Endothelial cell (in vitro differentiated cells): Measurements from ENCODE around the gene CD55. TPM values are rescaled to one million over a fixed set of nuclear protein-coding genes. Genes with fewer than 3 reads are reported as not detected.

Experiments used
- DNase-seq: peaks from one replicate; pipeline ENCODE4 v3.0.0; 2021; ENCODE audit warnings: low spot score
- H3K27ac Mint-ChIP-seq: one replicate; pipeline ENCODE4 v1.8.0; 2021; ENCODE audit warnings: mixed read lengths, inconsistent platforms; ENCODE audit not compliant: unreplicated experiment
- H3K27me3 Mint-ChIP-seq: one replicate; pipeline ENCODE4 v1.8.0; 2021; ENCODE audit warnings: mild to moderate bottlenecking, moderate library complexity, mixed read lengths, inconsistent platforms; ENCODE audit not compliant: unreplicated experiment
- H3K36me3 Mint-ChIP-seq: one replicate; pipeline ENCODE4 v1.8.0; 2021; ENCODE audit warnings: mild to moderate bottlenecking, low read depth, mixed read lengths, inconsistent platforms; ENCODE audit not compliant: unreplicated experiment
- H3K4me1 Mint-ChIP-seq: one replicate; pipeline ENCODE4 v1.8.0; 2021; ENCODE audit warnings: mild to moderate bottlenecking, mixed read lengths, inconsistent platforms; ENCODE audit not compliant: unreplicated experiment
- H3K4me3 Mint-ChIP-seq: one replicate; pipeline ENCODE4 v1.8.0; 2021; ENCODE audit warnings: mild to moderate bottlenecking, mixed read lengths, inconsistent platforms; ENCODE audit not compliant: unreplicated experiment
- H3K9me3 Mint-ChIP-seq: one replicate; pipeline ENCODE4 v1.8.0; 2021; ENCODE audit warnings: mixed read lengths, inconsistent platforms; ENCODE audit not compliant: unreplicated experiment
- total RNA-seq: library from RNA; stranded (reverse); fragmentation: NEBNext Ultra II Directional; extraction: Animal tissue kit (Norgen Biotek cat#: 25700); gene quantifications from one replicate; pipeline ENCODE4 v1.2.1, GENCODE V29; 2021; ENCODE audit not compliant: unreplicated experiment
- TF ChIP-seq, protein P1 (sequence below): fragments of 200-600 bp; sonication (generic); IDR thresholded peaks from one replicate; pipeline ENCODE4 v1.5.0; 2021; ENCODE audit warnings: antibody characterized with exemption; ENCODE audit not compliant: unreplicated experiment

Gene CD55
- total RNA-seq, 1 donor from 2014 or later, result 16.0 TPM

DNA sequence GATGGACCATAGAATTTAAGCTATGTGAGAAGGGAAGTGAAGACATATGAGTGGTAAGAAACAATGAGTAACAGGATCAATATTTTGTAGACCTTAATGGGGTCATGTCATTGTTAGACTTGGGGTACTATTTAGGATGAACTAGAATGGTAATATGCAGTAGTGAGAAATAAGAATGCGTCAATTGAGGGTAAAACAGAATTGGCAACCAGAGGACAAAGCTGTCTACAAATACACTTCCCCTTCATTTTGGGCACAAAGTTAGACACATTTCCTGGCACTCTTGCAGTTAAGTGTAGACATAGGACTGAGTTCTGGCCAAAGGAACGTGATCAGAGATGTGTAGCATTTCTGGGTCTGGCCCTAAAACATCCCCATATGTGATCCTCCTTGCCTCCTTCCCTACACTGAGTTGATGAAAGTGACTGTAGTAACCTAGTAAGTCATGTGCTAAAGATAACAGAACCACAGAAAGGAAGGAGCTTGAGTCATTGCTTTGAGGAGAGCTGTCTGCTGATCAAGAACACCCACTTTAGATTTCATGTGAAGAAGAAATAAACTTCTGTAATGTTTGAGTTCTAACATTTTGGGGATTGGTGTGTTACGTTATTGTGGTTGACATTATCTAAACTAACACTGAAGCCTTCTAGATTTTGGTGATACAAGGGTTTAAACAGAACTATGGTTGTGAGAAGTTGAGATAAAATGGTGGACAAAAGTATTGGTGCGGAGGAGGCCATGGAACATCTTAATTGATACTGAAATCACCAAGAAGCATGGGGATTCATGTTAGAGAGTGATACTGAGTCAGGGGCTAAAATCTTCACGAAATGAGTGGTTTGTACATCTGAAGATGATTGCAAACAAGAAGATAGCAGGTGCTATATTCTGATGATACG, 41.7 kb downstream of the CD55 start:
- TF ChIP-seq, protein P1, sequence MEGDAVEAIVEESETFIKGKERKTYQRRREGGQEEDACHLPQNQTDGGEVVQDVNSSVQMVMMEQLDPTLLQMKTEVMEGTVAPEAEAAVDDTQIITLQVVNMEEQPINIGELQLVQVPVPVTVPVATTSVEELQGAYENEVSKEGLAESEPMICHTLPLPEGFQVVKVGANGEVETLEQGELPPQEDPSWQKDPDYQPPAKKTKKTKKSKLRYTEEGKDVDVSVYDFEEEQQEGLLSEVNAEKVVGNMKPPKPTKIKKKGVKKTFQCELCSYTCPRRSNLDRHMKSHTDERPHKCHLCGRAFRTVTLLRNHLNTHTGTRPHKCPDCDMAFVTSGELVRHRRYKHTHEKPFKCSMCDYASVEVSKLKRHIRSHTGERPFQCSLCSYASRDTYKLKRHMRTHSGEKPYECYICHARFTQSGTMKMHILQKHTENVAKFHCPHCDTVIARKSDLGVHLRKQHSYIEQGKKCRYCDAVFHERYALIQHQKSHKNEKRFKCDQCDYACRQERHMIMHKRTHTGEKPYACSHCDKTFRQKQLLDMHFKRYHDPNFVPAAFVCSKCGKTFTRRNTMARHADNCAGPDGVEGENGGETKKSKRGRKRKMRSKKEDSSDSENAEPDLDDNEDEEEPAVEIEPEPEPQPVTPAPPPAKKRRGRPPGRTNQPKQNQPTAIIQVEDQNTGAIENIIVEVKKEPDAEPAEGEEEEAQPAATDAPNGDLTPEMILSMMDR, result no peak
- Mint-ChIP-seq H3K27ac (no peak overlapping the region), H3K4me3 (no peak overlapping the region), H3K36me3 (no peaks in the 10 kb centered on the region), H3K9me3 (no peaks in the 10 kb centered on the region), H3K4me1 (no peaks in the 10 kb centered on the region), H3K27me3 (no peaks in the 10 kb centered on the region)
- no peak for DNase-seq

- TF ChIP-seq, protein P1, result no peak
- no peak overlapping the region for H3K4me3 Mint-ChIP-seq
- H3K36me3 Mint-ChIP-seq, result no peaks in the 10 kb centered on the region
- no peaks in the 10 kb centered on the region for H3K27me3 Mint-ChIP-seq
- DNase-seq, result no peak
- no peak overlapping the region for H3K27ac Mint-ChIP-seq
- no peaks in the 10 kb centered on the region for H3K9me3 Mint-ChIP-seq
- H3K4me1 Mint-ChIP-seq, result no peaks in the 10 kb centered on the region
Observed at GRCh38 chr1:207363871-207364270, 42.4 kb downstream of the CD55 start.

DNA sequence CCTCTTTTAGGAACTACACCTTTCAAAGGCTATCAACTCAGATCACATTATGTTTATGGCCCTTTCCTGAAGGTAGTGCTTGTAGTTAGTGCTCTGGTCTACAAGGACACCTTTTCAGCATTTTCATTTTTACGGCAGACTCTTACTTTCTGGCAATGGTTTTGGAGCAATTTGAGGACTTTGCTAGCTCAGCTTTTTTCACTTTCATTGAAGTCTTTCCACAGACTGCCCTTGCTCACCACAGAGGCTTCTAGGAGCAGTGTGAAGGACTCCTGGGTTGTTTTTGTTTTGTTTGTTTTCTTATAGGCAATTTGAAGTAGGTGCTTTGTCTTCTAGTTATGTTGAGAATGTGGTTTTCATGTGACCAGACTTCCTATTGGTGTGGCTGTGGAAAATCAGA, 43.1 kb downstream of the CD55 start:
- Mint-ChIP-seq H3K4me3 (no peak overlapping the region), H3K27me3 (no peaks in the 10 kb centered on the region), H3K27ac (no peak overlapping the region), H3K9me3 (no peaks in the 10 kb centered on the region), H3K36me3 (no peaks in the 10 kb centered on the region), H3K4me1 (no peaks in the 10 kb centered on the region)
- TF ChIP-seq, protein P1, result no peak
- no peak for DNase-seq

DNA sequence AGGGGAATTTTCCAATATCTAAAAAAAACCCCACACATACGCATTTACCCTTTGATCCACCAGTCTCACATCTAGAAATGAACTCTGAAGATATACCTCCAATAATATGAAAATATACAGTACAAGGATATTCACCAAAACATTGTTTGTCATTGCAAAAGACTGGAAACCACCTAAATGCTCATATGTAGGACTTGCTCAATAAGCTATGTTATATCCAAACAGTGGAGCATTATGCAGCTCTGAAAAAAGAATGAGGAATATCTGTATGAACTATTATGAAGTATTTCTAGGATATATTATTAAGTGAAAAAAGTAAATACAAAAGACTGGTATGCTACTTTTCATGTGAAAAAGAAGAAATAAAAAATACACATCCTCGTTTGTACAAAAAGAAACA, 43.6 kb downstream of the CD55 start:
- Mint-ChIP-seq H3K36me3 (no peaks in the 10 kb centered on the region), H3K27ac (no peak overlapping the region), H3K27me3 (no peaks in the 10 kb centered on the region), H3K4me1 (no peaks in the 10 kb centered on the region), H3K9me3 (no peaks in the 10 kb centered on the region), H3K4me3 (no peak overlapping the region)
- TF ChIP-seq, protein P1, result no peak
- no peak for DNase-seq

DNA sequence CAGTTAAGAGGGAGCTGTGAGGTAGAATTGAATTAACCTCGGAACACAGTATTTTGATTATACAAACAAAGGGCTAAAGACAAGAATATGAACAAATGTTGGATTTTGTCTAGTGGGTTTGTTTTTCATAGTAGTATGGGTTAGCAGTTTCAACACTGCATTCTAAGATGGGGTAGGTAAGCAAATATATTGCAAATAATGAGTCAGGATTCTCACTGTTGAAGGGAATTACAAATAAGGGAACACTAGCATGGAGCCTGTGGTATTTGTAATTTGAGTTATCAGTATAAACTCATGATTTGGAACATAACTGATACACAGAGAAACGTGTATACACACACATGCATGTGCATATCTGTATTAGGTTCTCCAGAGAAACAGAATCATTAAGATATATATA, 44.5 kb downstream of the CD55 start:
- Mint-ChIP-seq H3K4me1 (no peaks in the 10 kb centered on the region), H3K9me3 (no peaks in the 10 kb centered on the region), H3K36me3 (no peaks in the 10 kb centered on the region), H3K4me3 (no peak overlapping the region), H3K27ac (no peak overlapping the region), H3K27me3 (no peaks in the 10 kb centered on the region)
- no peak for DNase-seq
- TF ChIP-seq, protein P1, result no peak
